B cell (primary cell): ENCODE measurements around the gene CACNA2D3. TPM values are rescaled to one million over a fixed set of nuclear protein-coding genes. Genes with fewer than 3 reads are reported as not detected.

Experiments used
- ATAC-seq: fragments of 200-7000 bp; cut with Tn5 transposase; one replicate; pipeline ENCODE4 v1.10.0; 2021; ENCODE audit warnings: low read depth, mild to moderate bottlenecking, moderate number of reproducible peaks, moderate library complexity
- CTCF ChIA-PET: fragments of 350-600 bp; sonication (Branson Sonifier 250); formaldehyde crosslinking; loops from one replicate; lab custom pipeline; 2021; ENCODE audit warnings: antibody characterized with exemption, inconsistent platforms; lab: Charles Lee
- POLR2A ChIA-PET: fragments of 350-600 bp; sonication (Branson Sonifier 250); formaldehyde crosslinking; loops from one replicate; lab custom pipeline; 2021; ENCODE audit warnings: antibody characterized with exemption; lab: Charles Lee
- DNase-seq: peaks from one replicate; pipeline ENCODE4 v3.0.0; 2013
- H2AFZ ChIP-seq: 2 replicates; pipeline ENCODE4 v1.6.1; 2012; ENCODE audit warnings: mild to moderate bottlenecking, low read depth, low read length; ENCODE audit not compliant: insufficient read depth, poor library complexity, severe bottlenecking
- H3K27ac ChIP-seq, 2 donors: 1 replicate in 1 of 2; 2 replicates in 1 of 2; pipeline ENCODE4 v1.5.1; 2012 to 2013; ENCODE audit warnings: low read length in 2 of 2, mild to moderate bottlenecking in 2 of 2, moderate library complexity in 1 of 2
- H3K27me3 ChIP-seq, 4 experiments: fragments of 200-600 bp in 1 of 4; sonication (generic) in 1 of 4; replicated peaks in 1 of 4; 1 replicate in 2 of 4; 2 replicates in 2 of 4; pipeline versions ENCODE4 v1.6.1 to v1.7.0; 2013 to 2016; ENCODE audit warnings: low read length in 3 of 4, mild to moderate bottlenecking in 2 of 4, mixed read lengths in 1 of 4, moderate library complexity in 1 of 4; ENCODE audit not compliant: insufficient read depth in 4 of 4, control insufficient read depth in 3 of 4; ENCODE audit errors: control extremely low read depth in 1 of 4
- H3K36me3 ChIP-seq, 2 experiments: replicated peaks in 1 of 2; 1 replicate in 1 of 2; 2 replicates in 1 of 2; pipeline versions ENCODE4 v1.6.1 to v1.7.1; 2013; ENCODE audit warnings: low read length in 1 of 2; ENCODE audit not compliant: insufficient read depth in 2 of 2, control insufficient read depth in 1 of 2; ENCODE audit errors: control extremely low read depth in 1 of 2, extremely low read depth in 1 of 2
- H3K4me1 ChIP-seq, 2 donors: fragments of 200-600 bp in 1 of 2; sonication (generic) in 1 of 2; 1 replicate in 1 of 2; 2 replicates in 1 of 2; pipeline versions ENCODE4 v1.5.1 to v1.6.1; 2013 to 2017; ENCODE audit warnings: low read length in 2 of 2; ENCODE audit not compliant: control insufficient read depth in 2 of 2, insufficient read depth in 2 of 2
- H3K4me2 ChIP-seq: replicated peaks from 2 replicates; pipeline ENCODE3; 2012; ENCODE audit warnings: mild to moderate bottlenecking, low read depth, low read length; ENCODE audit not compliant: poor library complexity, severe bottlenecking
- H3K4me3 ChIP-seq, 5 experiments: fragments of 200-600 bp in 1 of 5; sonication (generic) in 1 of 5; 1 replicate in 3 of 5; 2 replicates in 2 of 5; pipeline versions ENCODE4 v1.5.1 to v1.7.0; 2011 to 2016; ENCODE audit warnings: low read length in 4 of 5, mild to moderate bottlenecking in 4 of 5, low read depth in 2 of 5, control low read depth in 1 of 5, moderate library complexity in 1 of 5; ENCODE audit not compliant: insufficient read depth in 1 of 5; ENCODE audit errors: control extremely low read depth in 1 of 5, extremely low read depth in 1 of 5
- H3K79me2 ChIP-seq: fragments of 200-600 bp; sonication (generic); one replicate; pipeline ENCODE4 v1.6.0; 2016; ENCODE audit warnings: low read length; ENCODE audit not compliant: control insufficient read depth, insufficient read depth
- H3K9ac ChIP-seq: fragments of 200-600 bp; sonication (generic); 2 replicates; pipeline ENCODE4 v1.6.1; 2017; ENCODE audit warnings: mild to moderate bottlenecking, low read length, moderate library complexity
- H3K9me3 ChIP-seq, 3 donors: one replicate each; pipeline versions ENCODE4 v1.6.1 to v1.7.1; 2013; ENCODE audit warnings: low read length in 2 of 3; ENCODE audit not compliant: control insufficient read depth in 2 of 3, insufficient read depth in 1 of 3; ENCODE audit errors: control extremely low read depth in 1 of 3
- H4K20me1 ChIP-seq: 2 replicates; pipeline ENCODE4 v1.6.0; 2012; ENCODE audit warnings: mild to moderate bottlenecking, low read length; ENCODE audit not compliant: insufficient read depth, control insufficient read depth, poor library complexity, severe bottlenecking
- H3K27ac Mint-ChIP-seq: one replicate; pipeline ENCODE4 v1.8.0; 2021; ENCODE audit warnings: mixed read lengths
- H3K27me3 Mint-ChIP-seq: one replicate; pipeline ENCODE4 v1.8.0; 2021; ENCODE audit warnings: mixed read lengths
- H3K4me1 Mint-ChIP-seq: one replicate; pipeline ENCODE4 v1.8.0; 2021; ENCODE audit warnings: mixed read lengths
- H3K4me3 Mint-ChIP-seq: one replicate; pipeline ENCODE4 v1.8.0; 2021; ENCODE audit warnings: mixed read lengths
- H3K9me3 Mint-ChIP-seq: one replicate; pipeline ENCODE4 v1.8.0; 2022; ENCODE audit warnings: mixed read lengths; ENCODE audit not compliant: insufficient read depth
- EZH2 ChIP-seq: IDR thresholded peaks from 2 replicates; pipeline ENCODE4 v1.6.1; 2012; ENCODE audit warnings: borderline replicate concordance, low read depth, mild to moderate bottlenecking, moderate library complexity, low read length; ENCODE audit not compliant: insufficient read depth, poor library complexity, severe bottlenecking
- WGBS: methylation state at CpG from one replicate; pipeline ENCODE4 v1.1.5; 2013; ENCODE audit warnings: missing lambda C conversion rate; ENCODE audit not compliant: insufficient coverage; 5-methylcytosine and 5-hydroxymethylcytosine counted together
- intact Hi-C: fragments of 100-400 bp; cut with micrococcal nuclease; formaldehyde crosslinking; loops from one replicate; pipeline ENCODE4 v1.10.0; 2022
- polyA plus RNA-seq: library from polyadenylated mRNA; depleted of rRNA; stranded (reverse); fragments of >200 nt; gene quantifications from 2 replicates; pipeline ENCODE4 v1.2.3, GENCODE V29; 2012
- total RNA-seq, 2 donors: library from RNA; stranded (reverse); fragments of 120-200 nt in 1 of 2; gene quantifications; 1 replicate in 1 of 2; 2 replicates in 1 of 2; pipeline versions ENCODE4 v1.2.3 to v1.2.4, GENCODE V29; 2013 to 2022
- TF ChIP-seq, protein P1 (sequence below): fragments of 200-600 bp; IDR thresholded peaks from one replicate; pipeline ENCODE4 v1.8.0; 2022; ENCODE audit warnings: antibody characterized with exemption, mild to moderate bottlenecking

CACNA2D3 gene
- total and polyA plus RNA-seq, 2 donors (not counting 1 experiment from before 2014, with no cell fraction given): not detected

DNA sequence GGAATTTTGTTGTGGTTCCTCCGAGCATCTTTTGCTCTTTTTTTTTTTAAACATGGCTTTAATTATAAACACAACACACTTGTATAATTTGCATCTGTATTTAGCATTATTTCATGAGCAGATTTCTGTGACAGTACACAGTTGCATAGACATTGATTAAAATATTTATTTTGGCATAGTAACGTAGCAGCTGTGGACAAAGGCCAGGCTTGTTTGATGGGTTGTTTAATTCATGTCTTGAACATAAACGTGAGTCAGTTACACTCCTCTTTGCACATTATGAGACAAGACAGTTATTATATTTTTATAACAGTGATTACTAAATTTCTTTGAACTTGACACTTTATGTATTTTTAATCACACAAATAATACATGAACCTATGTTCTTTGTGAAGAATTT is 182.5 kb downstream of the CACNA2D3 start:
- CTCF ChIA-PET: no interaction called here
- WGBS: no CpG with 5 or more reads among the region's 3 CpGs
- DNase-seq: no peak

DNA sequence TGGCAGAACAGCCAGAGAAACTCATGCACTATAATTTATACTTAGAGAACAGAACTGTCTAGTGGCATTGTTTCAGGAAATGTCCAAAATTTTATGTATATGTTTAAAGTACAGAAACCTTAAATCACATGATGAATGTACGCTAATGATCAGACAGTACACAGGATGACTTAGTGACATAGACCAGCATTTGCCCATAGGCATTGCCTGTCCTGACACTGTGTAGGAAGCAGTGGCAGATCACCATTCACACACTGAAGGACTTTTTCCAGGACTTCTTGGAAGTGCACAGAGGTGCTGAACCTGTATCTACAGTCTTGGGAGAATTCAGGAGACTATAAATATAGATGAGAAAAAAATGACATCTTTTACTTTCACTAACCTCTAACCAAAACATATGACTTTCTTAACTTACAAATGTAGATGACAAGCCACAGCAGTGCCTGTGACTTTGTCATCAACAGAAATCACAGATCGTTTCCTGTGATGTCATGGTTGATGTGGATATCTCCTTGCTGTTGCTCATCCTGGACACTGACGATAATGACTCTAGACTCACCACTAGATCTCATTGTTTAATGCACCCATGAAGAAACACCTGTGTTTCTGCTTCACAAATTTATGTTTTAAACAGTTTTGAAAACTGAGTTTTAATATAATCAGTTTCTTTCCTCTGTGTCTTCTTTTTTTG is 183.2 kb downstream of the CACNA2D3 start:
- Histone ChIP-seq H3K27me3 (no peaks in the 10 kb centered on the region), H2AFZ (no peak overlapping the region), H3K4me3 (no peak overlapping the region), H3K9ac (no peak overlapping the region), H3K9me3 (no peaks in the 10 kb centered on the region), H3K79me2 (no peaks in the 10 kb centered on the region), H3K27ac (no peak overlapping the region), H3K4me1 (no peaks in the 10 kb centered on the region), H4K20me1 (no peaks in the 10 kb centered on the region), H3K4me2 (no peak overlapping the region), H3K36me3 (no peaks in the 10 kb centered on the region)
- no peak for ATAC-seq
- intact Hi-C loops: no loop called here
- Mint-ChIP-seq H3K9me3 (no peaks in the 10 kb centered on the region), H3K27ac (no peak overlapping the region), H3K4me1 (no peaks in the 10 kb centered on the region), H3K4me3 (no peak overlapping the region), H3K27me3 (no peaks in the 10 kb centered on the region)
- WGBS: 100% methylated on average over 1 of the region's 3 CpGs
- TF ChIP-seq, protein P1, sequence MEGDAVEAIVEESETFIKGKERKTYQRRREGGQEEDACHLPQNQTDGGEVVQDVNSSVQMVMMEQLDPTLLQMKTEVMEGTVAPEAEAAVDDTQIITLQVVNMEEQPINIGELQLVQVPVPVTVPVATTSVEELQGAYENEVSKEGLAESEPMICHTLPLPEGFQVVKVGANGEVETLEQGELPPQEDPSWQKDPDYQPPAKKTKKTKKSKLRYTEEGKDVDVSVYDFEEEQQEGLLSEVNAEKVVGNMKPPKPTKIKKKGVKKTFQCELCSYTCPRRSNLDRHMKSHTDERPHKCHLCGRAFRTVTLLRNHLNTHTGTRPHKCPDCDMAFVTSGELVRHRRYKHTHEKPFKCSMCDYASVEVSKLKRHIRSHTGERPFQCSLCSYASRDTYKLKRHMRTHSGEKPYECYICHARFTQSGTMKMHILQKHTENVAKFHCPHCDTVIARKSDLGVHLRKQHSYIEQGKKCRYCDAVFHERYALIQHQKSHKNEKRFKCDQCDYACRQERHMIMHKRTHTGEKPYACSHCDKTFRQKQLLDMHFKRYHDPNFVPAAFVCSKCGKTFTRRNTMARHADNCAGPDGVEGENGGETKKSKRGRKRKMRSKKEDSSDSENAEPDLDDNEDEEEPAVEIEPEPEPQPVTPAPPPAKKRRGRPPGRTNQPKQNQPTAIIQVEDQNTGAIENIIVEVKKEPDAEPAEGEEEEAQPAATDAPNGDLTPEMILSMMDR: no peak
- DNase-seq: no peak
- ChIA-PET POLR2A (no interaction called here), CTCF (no interaction called here)

More for the DNA sequence above, 182.5 kb downstream of the CACNA2D3 start:
- TF ChIP-seq EZH2: no peak
- TF ChIP-seq, protein P1: no peak
- POLR2A ChIA-PET: no interaction called here
- Mint-ChIP-seq H3K4me3 (no peak overlapping the region), H3K27me3 (no peaks in the 10 kb centered on the region), H3K4me1 (no peaks in the 10 kb centered on the region), H3K9me3 (no peaks in the 10 kb centered on the region), H3K27ac (no peak overlapping the region)
- intact Hi-C loops: no loop called here
- no peak overlapping the region for H3K4me3 ChIP-seq
- H3K9me3 ChIP-seq: no peaks in the 10 kb centered on the region
- no peak overlapping the region for H3K9ac ChIP-seq
- H3K4me2 ChIP-seq: no peak overlapping the region
- no peak overlapping the region for H2AFZ ChIP-seq
- H3K79me2 ChIP-seq: no peaks in the 10 kb centered on the region
- no peaks in the 10 kb centered on the region for H3K36me3 ChIP-seq
- no peak for ATAC-seq
- H4K20me1 ChIP-seq: no peaks in the 10 kb centered on the region
- H3K27me3 ChIP-seq: no peaks in the 10 kb centered on the region
- H3K27ac ChIP-seq: no peak overlapping the region
- H3K4me1 ChIP-seq: no peaks in the 10 kb centered on the region
